ENCODE data around the gene TMEM151B. TPM values are rescaled to one million over a fixed set of nuclear protein-coding genes. Genes with fewer than 3 reads are reported as not detected.

Gene TMEM151B
- total and polyA plus RNA-seq, 2 of the 13 experiments (the other 11 are each of a cell fraction or from before 2014, with no cell fraction given): not detected

DNA sequence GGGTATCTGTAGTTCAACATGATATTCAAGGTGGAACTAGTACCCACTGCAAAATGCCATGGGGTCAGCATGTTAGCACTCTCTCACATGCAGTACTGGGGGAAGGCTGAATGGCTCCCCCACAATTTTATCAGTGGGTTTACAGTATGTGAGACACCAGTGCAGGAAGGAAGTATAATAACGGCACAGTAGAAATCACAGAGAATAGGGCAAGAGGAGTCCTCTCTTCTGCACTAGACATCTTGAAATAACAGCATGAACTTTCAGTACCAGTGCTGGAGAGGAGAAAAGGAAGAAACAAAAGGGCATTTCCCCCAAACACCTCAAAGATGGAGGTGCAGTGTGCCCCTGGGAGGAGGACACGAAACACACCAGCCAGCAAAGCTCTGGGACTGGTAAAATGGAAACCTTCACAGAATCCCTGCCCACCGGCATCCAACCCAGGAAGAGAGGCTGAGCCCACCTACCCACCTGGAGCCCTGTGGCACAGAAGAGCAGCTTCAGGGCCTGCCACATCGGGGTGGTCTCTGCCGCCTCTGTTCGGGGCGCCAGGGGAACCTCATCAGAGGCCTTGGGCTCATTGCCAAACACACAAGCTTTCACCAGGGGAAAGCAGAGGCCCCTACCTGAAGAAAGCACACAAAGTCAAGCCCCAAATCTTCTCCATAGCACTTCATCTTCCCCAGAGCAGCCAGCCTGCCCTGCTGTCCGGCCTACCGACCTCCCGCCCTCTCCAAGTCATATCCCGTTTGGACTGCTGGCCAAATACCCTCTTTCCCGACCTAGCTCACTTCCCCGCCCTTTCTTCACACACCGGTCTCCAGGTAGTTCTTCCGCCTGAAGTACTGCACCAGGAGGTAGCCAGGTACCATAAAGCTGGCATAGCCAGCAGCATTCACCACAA lies 14.1 kb upstream of the TMEM151B start (continued):
- TF ChIP-seq, protein P1, sequence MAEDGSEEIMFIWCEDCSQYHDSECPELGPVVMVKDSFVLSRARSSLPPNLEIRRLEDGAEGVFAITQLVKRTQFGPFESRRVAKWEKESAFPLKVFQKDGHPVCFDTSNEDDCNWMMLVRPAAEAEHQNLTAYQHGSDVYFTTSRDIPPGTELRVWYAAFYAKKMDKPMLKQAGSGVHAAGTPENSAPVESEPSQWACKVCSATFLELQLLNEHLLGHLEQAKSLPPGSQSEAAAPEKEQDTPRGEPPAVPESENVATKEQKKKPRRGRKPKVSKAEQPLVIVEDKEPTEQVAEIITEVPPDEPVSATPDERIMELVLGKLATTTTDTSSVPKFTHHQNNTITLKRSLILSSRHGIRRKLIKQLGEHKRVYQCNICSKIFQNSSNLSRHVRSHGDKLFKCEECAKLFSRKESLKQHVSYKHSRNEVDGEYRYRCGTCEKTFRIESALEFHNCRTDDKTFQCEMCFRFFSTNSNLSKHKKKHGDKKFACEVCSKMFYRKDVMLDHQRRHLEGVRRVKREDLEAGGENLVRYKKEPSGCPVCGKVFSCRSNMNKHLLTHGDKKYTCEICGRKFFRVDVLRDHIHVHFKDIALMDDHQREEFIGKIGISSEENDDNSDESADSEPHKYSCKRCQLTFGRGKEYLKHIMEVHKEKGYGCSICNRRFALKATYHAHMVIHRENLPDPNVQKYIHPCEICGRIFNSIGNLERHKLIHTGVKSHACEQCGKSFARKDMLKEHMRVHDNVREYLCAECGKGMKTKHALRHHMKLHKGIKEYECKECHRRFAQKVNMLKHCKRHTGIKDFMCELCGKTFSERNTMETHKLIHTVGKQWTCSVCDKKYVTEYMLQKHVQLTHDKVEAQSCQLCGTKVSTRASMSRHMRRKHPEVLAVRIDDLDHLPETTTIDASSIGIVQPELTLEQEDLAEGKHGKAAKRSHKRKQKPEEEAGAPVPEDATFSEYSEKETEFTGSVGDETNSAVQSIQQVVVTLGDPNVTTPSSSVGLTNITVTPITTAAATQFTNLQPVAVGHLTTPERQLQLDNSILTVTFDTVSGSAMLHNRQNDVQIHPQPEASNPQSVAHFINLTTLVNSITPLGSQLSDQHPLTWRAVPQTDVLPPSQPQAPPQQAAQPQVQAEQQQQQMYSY (CRISPR knock-in tag; IDR thresholded peaks at IDR 0.05): no peak
- TF ChIP-seq, protein P2, sequence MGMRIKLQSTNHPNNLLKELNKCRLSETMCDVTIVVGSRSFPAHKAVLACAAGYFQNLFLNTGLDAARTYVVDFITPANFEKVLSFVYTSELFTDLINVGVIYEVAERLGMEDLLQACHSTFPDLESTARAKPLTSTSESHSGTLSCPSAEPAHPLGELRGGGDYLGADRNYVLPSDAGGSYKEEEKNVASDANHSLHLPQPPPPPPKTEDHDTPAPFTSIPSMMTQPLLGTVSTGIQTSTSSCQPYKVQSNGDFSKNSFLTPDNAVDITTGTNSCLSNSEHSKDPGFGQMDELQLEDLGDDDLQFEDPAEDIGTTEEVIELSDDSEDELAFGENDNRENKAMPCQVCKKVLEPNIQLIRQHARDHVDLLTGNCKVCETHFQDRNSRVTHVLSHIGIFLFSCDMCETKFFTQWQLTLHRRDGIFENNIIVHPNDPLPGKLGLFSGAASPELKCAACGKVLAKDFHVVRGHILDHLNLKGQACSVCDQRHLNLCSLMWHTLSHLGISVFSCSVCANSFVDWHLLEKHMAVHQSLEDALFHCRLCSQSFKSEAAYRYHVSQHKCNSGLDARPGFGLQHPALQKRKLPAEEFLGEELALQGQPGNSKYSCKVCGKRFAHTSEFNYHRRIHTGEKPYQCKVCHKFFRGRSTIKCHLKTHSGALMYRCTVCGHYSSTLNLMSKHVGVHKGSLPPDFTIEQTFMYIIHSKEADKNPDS (CRISPR knock-in tag; IDR thresholded peaks at IDR 0.05): no peak
- peak; percentile 49; the same call in 1 of the 2 replicates for TF ChIP-seq ZNF33B (CRISPR knock-in tag; IDR thresholded peaks at IDR 0.05)
- TF ChIP-seq, protein P3, sequence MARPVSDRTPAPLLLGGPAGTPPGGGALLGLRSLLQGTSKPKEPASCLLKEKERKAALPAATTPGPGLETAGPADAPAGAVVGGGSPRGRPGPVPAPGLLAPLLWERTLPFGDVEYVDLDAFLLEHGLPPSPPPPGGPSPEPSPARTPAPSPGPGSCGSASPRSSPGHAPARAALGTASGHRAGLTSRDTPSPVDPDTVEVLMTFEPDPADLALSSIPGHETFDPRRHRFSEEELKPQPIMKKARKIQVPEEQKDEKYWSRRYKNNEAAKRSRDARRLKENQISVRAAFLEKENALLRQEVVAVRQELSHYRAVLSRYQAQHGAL (CRISPR knock-in tag; IDR thresholded peaks at IDR 0.05; ENCODE audit: not compliant biosample characterization): no peak
- TF ChIP-seq, protein P4, sequence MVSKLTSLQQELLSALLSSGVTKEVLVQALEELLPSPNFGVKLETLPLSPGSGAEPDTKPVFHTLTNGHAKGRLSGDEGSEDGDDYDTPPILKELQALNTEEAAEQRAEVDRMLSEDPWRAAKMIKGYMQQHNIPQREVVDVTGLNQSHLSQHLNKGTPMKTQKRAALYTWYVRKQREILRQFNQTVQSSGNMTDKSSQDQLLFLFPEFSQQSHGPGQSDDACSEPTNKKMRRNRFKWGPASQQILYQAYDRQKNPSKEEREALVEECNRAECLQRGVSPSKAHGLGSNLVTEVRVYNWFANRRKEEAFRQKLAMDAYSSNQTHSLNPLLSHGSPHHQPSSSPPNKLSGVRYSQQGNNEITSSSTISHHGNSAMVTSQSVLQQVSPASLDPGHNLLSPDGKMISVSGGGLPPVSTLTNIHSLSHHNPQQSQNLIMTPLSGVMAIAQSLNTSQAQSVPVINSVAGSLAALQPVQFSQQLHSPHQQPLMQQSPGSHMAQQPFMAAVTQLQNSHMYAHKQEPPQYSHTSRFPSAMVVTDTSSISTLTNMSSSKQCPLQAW (CRISPR knock-in tag; IDR thresholded peaks at IDR 0.05): no peak
- no peak for TF ChIP-seq ZNF121 (CRISPR knock-in tag; IDR thresholded peaks at IDR 0.05)
- no peak for TF ChIP-seq SIX1 (CRISPR knock-in tag; IDR thresholded peaks at IDR 0.05; ENCODE audit: borderline replicate concordance)
- TF ChIP-seq POLR2AphosphoS2 (IDR thresholded peaks at IDR 0.05; ENCODE audit: low read depth, low read length): peak; percentile 62; the same call in 1 of the 2 replicates
- peak; percentile 40 for TF ChIP-seq IKZF4 (CRISPR knock-in tag; IDR thresholded peaks at IDR 0.05; ENCODE audit: borderline replicate concordance, low read depth, not compliant biosample characterization)
- TF ChIP-seq, protein P5, sequence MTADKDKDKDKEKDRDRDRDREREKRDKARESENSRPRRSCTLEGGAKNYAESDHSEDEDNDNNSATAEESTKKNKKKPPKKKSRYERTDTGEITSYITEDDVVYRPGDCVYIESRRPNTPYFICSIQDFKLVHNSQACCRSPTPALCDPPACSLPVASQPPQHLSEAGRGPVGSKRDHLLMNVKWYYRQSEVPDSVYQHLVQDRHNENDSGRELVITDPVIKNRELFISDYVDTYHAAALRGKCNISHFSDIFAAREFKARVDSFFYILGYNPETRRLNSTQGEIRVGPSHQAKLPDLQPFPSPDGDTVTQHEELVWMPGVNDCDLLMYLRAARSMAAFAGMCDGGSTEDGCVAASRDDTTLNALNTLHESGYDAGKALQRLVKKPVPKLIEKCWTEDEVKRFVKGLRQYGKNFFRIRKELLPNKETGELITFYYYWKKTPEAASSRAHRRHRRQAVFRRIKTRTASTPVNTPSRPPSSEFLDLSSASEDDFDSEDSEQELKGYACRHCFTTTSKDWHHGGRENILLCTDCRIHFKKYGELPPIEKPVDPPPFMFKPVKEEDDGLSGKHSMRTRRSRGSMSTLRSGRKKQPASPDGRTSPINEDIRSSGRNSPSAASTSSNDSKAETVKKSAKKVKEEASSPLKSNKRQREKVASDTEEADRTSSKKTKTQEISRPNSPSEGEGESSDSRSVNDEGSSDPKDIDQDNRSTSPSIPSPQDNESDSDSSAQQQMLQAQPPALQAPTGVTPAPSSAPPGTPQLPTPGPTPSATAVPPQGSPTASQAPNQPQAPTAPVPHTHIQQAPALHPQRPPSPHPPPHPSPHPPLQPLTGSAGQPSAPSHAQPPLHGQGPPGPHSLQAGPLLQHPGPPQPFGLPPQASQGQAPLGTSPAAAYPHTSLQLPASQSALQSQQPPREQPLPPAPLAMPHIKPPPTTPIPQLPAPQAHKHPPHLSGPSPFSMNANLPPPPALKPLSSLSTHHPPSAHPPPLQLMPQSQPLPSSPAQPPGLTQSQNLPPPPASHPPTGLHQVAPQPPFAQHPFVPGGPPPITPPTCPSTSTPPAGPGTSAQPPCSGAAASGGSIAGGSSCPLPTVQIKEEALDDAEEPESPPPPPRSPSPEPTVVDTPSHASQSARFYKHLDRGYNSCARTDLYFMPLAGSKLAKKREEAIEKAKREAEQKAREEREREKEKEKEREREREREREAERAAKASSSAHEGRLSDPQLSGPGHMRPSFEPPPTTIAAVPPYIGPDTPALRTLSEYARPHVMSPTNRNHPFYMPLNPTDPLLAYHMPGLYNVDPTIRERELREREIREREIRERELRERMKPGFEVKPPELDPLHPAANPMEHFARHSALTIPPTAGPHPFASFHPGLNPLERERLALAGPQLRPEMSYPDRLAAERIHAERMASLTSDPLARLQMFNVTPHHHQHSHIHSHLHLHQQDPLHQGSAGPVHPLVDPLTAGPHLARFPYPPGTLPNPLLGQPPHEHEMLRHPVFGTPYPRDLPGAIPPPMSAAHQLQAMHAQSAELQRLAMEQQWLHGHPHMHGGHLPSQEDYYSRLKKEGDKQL (CRISPR knock-in tag; IDR thresholded peaks at IDR 0.05; ENCODE audit: low read depth): no peak
- TF ChIP-seq, protein P6, sequence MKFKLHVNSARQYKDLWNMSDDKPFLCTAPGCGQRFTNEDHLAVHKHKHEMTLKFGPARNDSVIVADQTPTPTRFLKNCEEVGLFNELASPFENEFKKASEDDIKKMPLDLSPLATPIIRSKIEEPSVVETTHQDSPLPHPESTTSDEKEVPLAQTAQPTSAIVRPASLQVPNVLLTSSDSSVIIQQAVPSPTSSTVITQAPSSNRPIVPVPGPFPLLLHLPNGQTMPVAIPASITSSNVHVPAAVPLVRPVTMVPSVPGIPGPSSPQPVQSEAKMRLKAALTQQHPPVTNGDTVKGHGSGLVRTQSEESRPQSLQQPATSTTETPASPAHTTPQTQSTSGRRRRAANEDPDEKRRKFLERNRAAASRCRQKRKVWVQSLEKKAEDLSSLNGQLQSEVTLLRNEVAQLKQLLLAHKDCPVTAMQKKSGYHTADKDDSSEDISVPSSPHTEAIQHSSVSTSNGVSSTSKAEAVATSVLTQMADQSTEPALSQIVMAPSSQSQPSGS (CRISPR knock-in tag; IDR thresholded peaks at IDR 0.05): no peak; the same call in 1 of the 2 replicates

Data from HepG2 (cell line).